ENCODE data around the gene DOCK4. TPM values are rescaled to one million over a fixed set of nuclear protein-coding genes. Genes with fewer than 3 reads are reported as not detected.

Gene DOCK4
- total RNA-seq, 1 experiment from 2014 or later, result 0.30 TPM

GRCh38 chr7:111982133-111982532 lies 224.1 kb downstream of the DOCK4 start:
- no peaks in the 10 kb centered on the region for H3K27me3 ChIP-seq
- DNase-seq, result no peak
- no peaks in the 10 kb centered on the region for H3K36me3 ChIP-seq
- H3K4me3 ChIP-seq, result no peak overlapping the region
- no peaks in the 10 kb centered on the region for H3K9me3 ChIP-seq

- no peak for DNase-seq
- Histone ChIP-seq H3K4me3 (no peak overlapping the region), H3K27me3 (no peaks in the 10 kb centered on the region), H3K9me3 (no peaks in the 10 kb centered on the region), H3K36me3 (no peaks in the 10 kb centered on the region)
Measured at GRCh38 chr7:111980725-111981124, 225.5 kb downstream of the DOCK4 start.

GRCh38 chr7:111975346-111975745 lies 230.9 kb downstream of the DOCK4 start:
- H3K4me3 ChIP-seq, result no peak overlapping the region

GRCh38 chr7:111960984-111961383 lies 245.2 kb downstream of the DOCK4 start:
- H3K27me3 ChIP-seq, result no peaks in the 10 kb centered on the region
- H3K9me3 ChIP-seq, result no peaks in the 10 kb centered on the region
- H3K4me3 ChIP-seq, result no peak overlapping the region
- no peaks in the 10 kb centered on the region for H3K36me3 ChIP-seq
- DNase-seq, result no peak

More at GRCh38 chr7:111975346-111975745, 230.9 kb downstream of the DOCK4 start:
- Histone ChIP-seq H3K9me3 (no peaks in the 10 kb centered on the region), H3K36me3 (no peaks in the 10 kb centered on the region), H3K27me3 (no peaks in the 10 kb centered on the region)
- DNase-seq, result no peak

GRCh38 chr7:111958896-111959295 lies 247.3 kb downstream of the DOCK4 start:
- H3K36me3 ChIP-seq, result no peaks in the 10 kb centered on the region
- no peak overlapping the region for H3K4me3 ChIP-seq
- H3K27me3 ChIP-seq, result no peaks in the 10 kb centered on the region
- DNase-seq, result no peak
- no peaks in the 10 kb centered on the region for H3K9me3 ChIP-seq

- no peaks in the 10 kb centered on the region for H3K9me3 ChIP-seq
- H3K36me3 ChIP-seq, result no peaks in the 10 kb centered on the region
- H3K27me3 ChIP-seq, result no peaks in the 10 kb centered on the region
- no peak overlapping the region for H3K4me3 ChIP-seq
- DNase-seq, result no peak
Measured at GRCh38 chr7:111958431-111958830, 247.8 kb downstream of the DOCK4 start.

GRCh38 chr7:111955616-111956015 lies 250.6 kb downstream of the DOCK4 start:
- Histone ChIP-seq H3K4me3 (no peak overlapping the region), H3K36me3 (no peaks in the 10 kb centered on the region), H3K9me3 (no peaks in the 10 kb centered on the region), H3K27me3 (no peaks in the 10 kb centered on the region)
- no peak for DNase-seq

GRCh38 chr7:111954474-111955381 lies 251.5 kb downstream of the DOCK4 start:
- Histone ChIP-seq H3K36me3 (no peaks in the 10 kb centered on the region), H3K27me3 (no peaks in the 10 kb centered on the region), H3K9me3 (no peaks in the 10 kb centered on the region), H3K4me3 (no peak overlapping the region)
- no peak for DNase-seq

- H3K27me3 ChIP-seq, result no peaks in the 10 kb centered on the region
- DNase-seq, result no peak
- no peak overlapping the region for H3K4me3 ChIP-seq
- no peaks in the 10 kb centered on the region for H3K36me3 ChIP-seq
- no peaks in the 10 kb centered on the region for H3K9me3 ChIP-seq
Measured at GRCh38 chr7:111954056-111954455, 252.1 kb downstream of the DOCK4 start.

- H3K27me3 ChIP-seq, result no peaks in the 10 kb centered on the region
- no peak for DNase-seq
- H3K4me3 ChIP-seq, result no peak overlapping the region
- H3K9me3 ChIP-seq, result no peaks in the 10 kb centered on the region
- no peaks in the 10 kb centered on the region for H3K36me3 ChIP-seq
Measured at GRCh38 chr7:111953611-111954010, 252.6 kb downstream of the DOCK4 start.

- Histone ChIP-seq H3K27me3 (no peaks in the 10 kb centered on the region), H3K9me3 (no peaks in the 10 kb centered on the region), H3K4me3 (no peak overlapping the region), H3K36me3 (no peaks in the 10 kb centered on the region)
- no peak for DNase-seq
Measured at GRCh38 chr7:111952783-111953182, 253.4 kb downstream of the DOCK4 start.

- no peaks in the 10 kb centered on the region for H3K9me3 ChIP-seq
- DNase-seq, result no peak
Measured at GRCh38 chr7:111951052-111951451, 255.1 kb downstream of the DOCK4 start.

GRCh38 chr7:111942450-111943081 lies 263.6 kb downstream of the DOCK4 start:
- H3K27me3 ChIP-seq, result no peaks in the 10 kb centered on the region
- no peak overlapping the region for H3K4me3 ChIP-seq
- peaks cover 2% of the 10 kb centered on the region; the same call in 1 of the 2 replicates for H3K9me3 ChIP-seq
- DNase-seq, result no peak
- H3K36me3 ChIP-seq, result no peaks in the 10 kb centered on the region

More at GRCh38 chr7:111951052-111951451, 255.1 kb downstream of the DOCK4 start:
- H3K4me3 ChIP-seq, result no peak overlapping the region
- H3K27me3 ChIP-seq, result no peaks in the 10 kb centered on the region
- no peaks in the 10 kb centered on the region for H3K36me3 ChIP-seq

- Histone ChIP-seq H3K36me3 (no peaks in the 10 kb centered on the region), H3K4me3 (no peak overlapping the region), H3K27me3 (no peaks in the 10 kb centered on the region), H3K9me3 (no peaks in the 10 kb centered on the region)
- no peak for DNase-seq
Measured at GRCh38 chr7:111937163-111937562, 269.0 kb downstream of the DOCK4 start.

- Histone ChIP-seq H3K4me3 (no peak overlapping the region), H3K27me3 (no peaks in the 10 kb centered on the region), H3K9me3 (no peaks in the 10 kb centered on the region), H3K36me3 (no peaks in the 10 kb centered on the region)
- peak; percentile 2 for DNase-seq
Measured at GRCh38 chr7:111933609-111934008, 272.6 kb downstream of the DOCK4 start.

GRCh38 chr7:111931958-111932357 lies 274.2 kb downstream of the DOCK4 start:
- H3K27me3 ChIP-seq, result no peaks in the 10 kb centered on the region
- no peaks in the 10 kb centered on the region for H3K36me3 ChIP-seq
- H3K9me3 ChIP-seq, result no peaks in the 10 kb centered on the region
- no peak for DNase-seq
- H3K4me3 ChIP-seq, result no peak overlapping the region

- DNase-seq, result no peak
- no peaks in the 10 kb centered on the region for H3K36me3 ChIP-seq
- H3K4me3 ChIP-seq, result no peak overlapping the region
- no peaks in the 10 kb centered on the region for H3K9me3 ChIP-seq
- no peaks in the 10 kb centered on the region for H3K27me3 ChIP-seq
Measured at GRCh38 chr7:111931016-111931517, 275.1 kb downstream of the DOCK4 start.

Data from MG63 (cell line).